ENCODE data around the gene COPS4. TPM values are rescaled to one million over a fixed set of nuclear protein-coding genes. Genes with fewer than 3 reads are reported as not detected.

Gene COPS4
- polyA plus RNA-seq, 1 donor from 2014 or later: 40.7 TPM

DNA sequence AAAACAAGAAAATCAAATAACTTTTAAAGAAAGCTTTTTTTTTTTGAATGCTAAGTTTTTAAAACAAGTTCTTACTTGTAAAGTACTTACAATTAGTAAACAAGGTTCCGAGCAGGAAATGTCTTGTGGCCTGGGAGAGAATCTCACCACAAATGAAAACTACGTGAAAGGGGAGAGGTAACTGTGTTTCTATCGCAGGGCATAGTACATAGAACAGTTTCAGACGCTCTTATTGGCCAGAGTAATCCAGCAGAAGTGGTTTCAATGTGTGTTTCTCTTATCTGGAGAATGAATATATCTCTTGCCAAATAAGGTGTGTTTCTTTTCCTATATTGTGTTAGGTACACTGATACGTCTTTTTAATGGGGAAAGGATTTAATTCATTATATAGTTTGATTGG lies 79.6 kb downstream of the COPS4 start, which contains the start of gene PLAC8:
PLAC8 (minus strand) TSS at position 154 of the 400 bp plus-strand sequence. CDS start 6,808 bp downstream, outside the sequence.
- Mint-ChIP-seq H3K4me1 (peaks cover 22 to 29% (median 24%) of the 10 kb centered on the region in 3 donors), H3K36me3 (peaks cover 5% of the 10 kb centered on the region), H3K27me3 (no peaks in the 10 kb centered on the region), H3K9me3 (no peaks in the 10 kb centered on the region), H3K4me3 (peak within 1 kb of the TSS; percentile 76 to 99 (median 96)), H3K27ac (peak within 1 kb of the TSS; percentile 51 to 93 (median 85))

DNA sequence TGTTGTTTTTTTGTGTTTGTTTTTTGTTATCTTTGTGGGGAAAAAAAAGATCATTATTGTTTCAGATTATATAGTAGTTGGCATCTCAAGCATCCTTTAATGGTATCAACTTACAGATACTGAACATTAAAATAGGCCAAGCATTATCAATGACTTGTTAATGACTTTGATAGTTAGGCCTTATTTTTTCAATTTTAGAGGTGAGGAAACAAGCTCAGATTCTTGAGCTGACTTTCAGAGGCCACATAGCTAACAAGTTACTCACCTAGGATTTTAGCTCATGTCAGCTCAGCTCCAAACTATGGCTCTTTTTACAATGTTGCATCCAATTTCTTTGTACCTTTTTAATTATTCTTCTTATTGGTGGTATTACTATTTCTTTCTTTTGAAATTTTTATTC lies 80.0 kb downstream of the COPS4 start:
- Mint-ChIP-seq H3K9me3 (no peaks in the 10 kb centered on the region), H3K27me3 (no peaks in the 10 kb centered on the region), H3K27ac (peak overlapping the region; percentile 51 to 93 (median 85)), H3K4me1 (peaks cover 22 to 29% (median 25%) of the 10 kb centered on the region in 3 donors), H3K4me3 (peak overlapping the region; percentile 76 to 99 (median 96)), H3K36me3 (peaks cover 5% of the 10 kb centered on the region)

DNA sequence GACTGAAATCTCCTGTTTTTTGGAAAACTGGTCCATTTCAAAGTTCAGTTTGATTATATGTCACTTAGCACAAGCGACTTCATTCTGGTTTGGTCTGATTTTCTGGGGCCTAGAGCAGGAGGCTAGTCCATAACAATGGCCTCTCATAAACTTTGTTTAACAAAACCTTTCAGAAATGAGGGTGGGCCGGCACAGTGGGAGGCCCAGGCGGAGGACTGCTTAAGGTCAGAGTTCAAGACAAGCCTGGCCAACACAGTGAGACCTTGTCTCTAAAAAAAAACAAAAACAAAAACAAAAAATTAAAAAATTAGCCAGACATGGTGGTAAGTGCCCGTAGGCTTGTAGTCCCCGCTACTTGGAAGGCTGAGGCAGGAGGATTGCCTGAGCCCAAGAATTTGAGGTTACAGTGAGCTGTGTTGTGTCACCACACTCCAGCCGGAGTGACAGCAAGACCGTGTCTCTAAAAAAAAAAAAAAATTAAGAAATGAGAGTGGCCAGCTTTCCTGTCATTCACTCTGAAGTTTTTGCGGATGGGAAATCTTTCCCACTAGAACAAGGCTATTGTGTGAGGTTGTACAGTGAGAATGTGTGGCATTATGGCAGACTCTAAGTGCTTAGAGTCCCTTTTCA lies 80.8 kb downstream of the COPS4 start:
- H3K4me3 Mint-ChIP-seq: peak overlapping the region in 3 of 4 donors; percentile 51 to 76 (median 63)
- H3K4me1 Mint-ChIP-seq: peaks cover 15 to 26% (median 20%) of the 10 kb centered on the region in 3 donors

DNA sequence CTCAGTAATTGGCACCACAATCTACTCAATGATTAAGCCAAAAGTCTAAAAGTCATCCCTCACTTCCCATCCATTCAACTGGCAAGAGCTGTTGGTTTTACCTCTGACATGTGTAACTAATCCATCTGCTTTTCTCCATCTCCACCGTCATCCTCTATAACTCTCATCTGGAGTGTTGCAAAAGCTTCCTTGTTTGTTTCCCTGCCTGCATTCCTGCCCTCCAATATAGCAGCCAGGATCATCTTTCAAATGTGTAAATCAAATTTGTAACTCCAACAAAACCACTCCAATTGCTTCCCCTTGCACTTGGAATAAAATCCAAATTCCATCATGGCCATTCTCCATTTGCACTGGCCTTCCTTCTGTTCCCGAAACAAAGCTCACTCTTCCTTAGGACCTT lies 83.9 kb downstream of the COPS4 start:
- no peak overlapping the region for H3K27ac Mint-ChIP-seq
- no peaks in the 10 kb centered on the region for H3K9me3 Mint-ChIP-seq
- H3K36me3 Mint-ChIP-seq: peaks cover 5% of the 10 kb centered on the region
- H3K27me3 Mint-ChIP-seq: no peaks in the 10 kb centered on the region
- H3K4me3 Mint-ChIP-seq: peak overlapping the region in 1 of 4 donors; percentile 47
- peaks cover 16 to 25% (median 18%) of the 10 kb centered on the region in 3 donors for H3K4me1 Mint-ChIP-seq

More for the DNA sequence above, 80.8 kb downstream of the COPS4 start:
- Mint-ChIP-seq H3K27ac (no peak overlapping the region), H3K27me3 (no peaks in the 10 kb centered on the region), H3K9me3 (no peaks in the 10 kb centered on the region), H3K36me3 (peaks cover 5% of the 10 kb centered on the region)

DNA sequence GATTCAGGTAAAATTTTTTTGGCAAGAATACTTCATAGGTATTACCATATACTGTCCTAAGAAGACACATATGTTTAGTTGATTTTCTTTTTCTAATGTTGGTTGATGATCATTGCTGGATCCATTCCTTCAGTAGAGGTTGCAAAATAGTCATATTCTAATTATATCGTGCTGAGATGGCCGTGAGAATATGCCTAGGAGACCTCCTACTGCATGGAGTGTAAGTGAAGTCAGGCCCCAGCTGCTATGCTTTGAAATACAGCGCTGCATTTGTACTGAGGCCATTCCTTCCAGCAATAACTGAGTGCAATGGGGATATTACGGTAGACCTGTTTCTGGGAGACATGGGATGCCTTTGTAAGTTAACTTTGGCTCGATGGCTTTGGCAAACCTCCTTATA lies 86.3 kb downstream of the COPS4 start:
- Mint-ChIP-seq H3K36me3 (peaks cover 5% of the 10 kb centered on the region), H3K27ac (no peak overlapping the region), H3K27me3 (peaks cover 1% of the 10 kb centered on the region), H3K9me3 (no peaks in the 10 kb centered on the region), H3K4me3 (no peak overlapping the region), H3K4me1 (peaks cover 21 to 26% (median 23%) of the 10 kb centered on the region in 3 donors)

DNA sequence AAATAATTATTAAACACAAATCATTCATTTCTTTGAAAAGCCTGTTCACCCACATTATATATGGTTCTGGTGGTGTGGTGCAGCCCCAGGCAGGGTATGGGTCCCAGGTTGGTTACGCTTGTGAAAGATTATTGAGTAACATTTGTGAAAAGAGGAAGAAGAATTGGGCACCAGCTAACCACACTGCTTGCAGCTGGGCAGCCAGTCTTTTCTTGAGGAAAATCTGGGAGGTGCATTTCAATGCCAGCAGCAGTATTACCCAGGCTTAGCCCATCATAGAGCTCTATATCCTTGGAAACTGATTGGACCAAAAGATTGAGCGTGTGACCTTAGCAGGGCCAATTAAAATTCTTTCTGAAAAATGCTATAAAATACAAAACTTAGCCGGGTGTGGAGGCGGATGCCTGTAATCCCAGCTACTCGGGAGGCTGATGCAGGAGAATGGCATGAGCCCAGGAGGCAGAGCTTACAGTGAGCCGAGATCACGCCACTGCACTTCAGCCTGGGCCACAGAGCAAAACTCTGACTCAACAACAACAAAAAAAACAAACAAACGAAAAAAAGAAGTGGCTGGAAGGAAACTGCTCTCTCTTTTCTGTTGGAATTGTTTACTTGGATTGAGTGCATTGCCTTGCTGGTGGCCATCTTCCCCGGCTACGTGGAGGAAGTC lies 89.3 kb downstream of the COPS4 start:
- H3K27me3 Mint-ChIP-seq: peaks cover 5% of the 10 kb centered on the region
- no peaks in the 10 kb centered on the region for H3K36me3 Mint-ChIP-seq
- H3K4me1 Mint-ChIP-seq: peaks cover 19 to 30% (median 29%) of the 10 kb centered on the region in 3 donors
- H3K27ac Mint-ChIP-seq: peak overlapping the region; percentile 4 to 94 (median 74)
- H3K4me3 Mint-ChIP-seq: peak overlapping the region; percentile 15 to 95 (median 58)
- no peaks in the 10 kb centered on the region for H3K9me3 Mint-ChIP-seq

Other genes starting within 250 kb of the COPS4 start
- gene SCD5, start 236.4 kb upstream of the COPS4 start, polyA plus RNA-seq: not detected
- 102 TPM for gene SEC31A, start 144.0 kb upstream of the COPS4 start, polyA plus RNA-seq
- 2.0 TPM for gene THAP9, start 134.4 kb upstream of the COPS4 start, polyA plus RNA-seq
- 7.7 TPM for gene LIN54, start 24.4 kb upstream of the COPS4 start, polyA plus RNA-seq
- 884 TPM for gene PLAC8, start 79.5 kb downstream of the COPS4 start, polyA plus RNA-seq
- 9.8 TPM for gene COQ2, start 249.6 kb downstream of the COPS4 start, polyA plus RNA-seq

Measured in IgD-negative memory B cell (primary cell).